C4-2B (cell line): Measurements from ENCODE around the gene PKHD1.

ENCODE experiments used
- CTCF ChIP-seq: fragments of 450-650 bp; conservative IDR thresholded peaks from 2 replicates; pipeline ENCODE4 v1.5.1; 2017; ENCODE audit warnings: mild to moderate bottlenecking
- ZFX ChIP-seq: fragments of 450-650 bp; IDR thresholded peaks from 2 replicates; pipeline ENCODE4 v1.6.1; 2017

DNA sequence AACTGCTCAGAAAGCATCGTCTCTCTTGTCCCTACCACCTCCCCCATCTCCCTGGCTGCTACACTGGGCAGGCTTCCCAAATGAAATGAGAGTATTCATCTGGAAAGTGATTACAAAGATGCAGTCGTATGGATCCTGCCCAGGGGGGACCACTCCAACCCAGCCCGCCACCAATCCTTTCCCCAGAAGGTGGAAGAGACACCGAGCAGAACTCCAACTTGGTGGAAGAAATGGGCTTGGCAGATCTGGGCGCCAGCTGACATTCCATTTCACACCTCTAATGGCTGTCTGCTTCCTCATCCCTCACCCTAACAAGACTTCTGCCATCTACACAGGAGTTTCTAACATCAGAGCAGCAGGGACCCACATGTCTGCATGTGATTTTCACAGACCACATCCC is 12.7 kb downstream of the PKHD1 start:
- no peak for TF ChIP-seq CTCF
- no peak for TF ChIP-seq ZFX
